ENCODE data around the gene TOM1.

TOM1 gene

DNA sequence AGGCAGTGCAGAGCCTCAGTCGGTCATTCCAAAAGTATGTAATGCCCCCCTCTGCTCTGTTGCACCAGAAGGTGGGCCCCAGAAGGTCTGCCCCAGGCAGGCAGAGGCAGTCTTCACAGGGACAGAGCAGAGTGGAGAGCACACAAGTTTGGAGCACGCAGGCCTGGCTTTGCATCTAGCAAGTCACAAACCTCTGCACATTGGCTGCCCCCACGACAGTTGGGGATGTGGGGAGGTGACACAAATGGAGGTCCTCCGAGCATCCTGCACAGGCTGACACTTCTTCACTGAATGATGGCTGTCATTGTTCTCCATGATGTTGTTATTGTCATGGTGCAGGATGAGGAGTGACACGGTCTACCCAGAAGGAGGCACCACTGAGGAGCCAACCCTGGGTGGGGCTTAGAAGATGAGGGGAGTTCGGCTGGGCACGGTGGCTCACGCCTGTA lies 11.9 kb downstream of the TOM1 start:
- no peaks in the 10 kb centered on the region for H3K9me3 ChIP-seq (ENCODE audit: insufficient read depth, low read depth, low read length)

DNA sequence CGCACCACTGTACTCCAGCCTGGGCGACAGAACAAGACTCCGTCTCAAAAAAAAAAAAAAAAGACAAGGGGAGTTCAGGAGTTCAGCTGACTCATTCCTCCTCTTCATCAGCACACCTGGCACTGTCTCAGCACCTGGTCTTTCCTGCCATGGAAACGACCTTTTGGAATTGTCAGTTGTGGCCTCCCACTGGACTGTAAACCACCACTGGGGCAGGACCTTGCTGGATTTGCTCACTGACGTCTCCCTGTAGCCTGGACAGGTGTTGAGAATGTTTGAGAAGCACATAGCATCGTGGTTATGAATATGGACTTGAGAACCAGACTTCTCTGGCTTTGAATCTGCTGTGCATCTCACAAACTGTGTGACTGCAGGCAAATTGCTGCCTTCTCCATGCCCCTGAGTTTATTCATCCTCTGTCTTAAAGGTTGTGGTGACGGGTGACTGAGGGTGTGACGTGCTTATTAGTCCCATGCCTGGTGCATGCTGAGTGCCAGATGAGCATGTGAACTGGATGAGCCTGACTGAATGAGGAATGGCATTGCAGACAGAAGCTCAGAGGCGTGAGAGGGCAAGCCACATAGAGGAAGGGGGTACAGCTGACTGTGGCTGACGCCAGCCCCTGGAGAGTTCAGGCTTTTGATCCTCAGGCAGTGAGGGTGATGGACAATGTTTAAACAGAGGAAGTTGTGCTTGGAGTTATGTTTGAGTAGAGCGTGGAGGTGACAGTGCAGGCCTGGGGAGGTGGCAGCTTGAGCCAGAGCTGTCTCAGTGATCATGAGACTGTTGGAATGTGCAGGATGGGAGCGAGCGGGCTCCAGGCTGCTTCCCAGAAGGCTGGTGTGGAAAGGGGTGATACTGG lies 12.7 kb downstream of the TOM1 start:
- H3K36me3 ChIP-seq (ENCODE audit: insufficient read depth, low read length) = no peaks in the 10 kb centered on the region
- 0 out of 2 replicates have a peak, but pooled peaks cover 6% of the 10 kb centered on the region for H3K79me2 ChIP-seq (ENCODE audit: insufficient read depth, low read length)
- TF ChIP-seq EZH2phosphoT487 (IDR thresholded peaks at IDR 0.05; ENCODE audit: borderline replicate concordance) = no peak
- TF ChIP-seq, protein P1, sequence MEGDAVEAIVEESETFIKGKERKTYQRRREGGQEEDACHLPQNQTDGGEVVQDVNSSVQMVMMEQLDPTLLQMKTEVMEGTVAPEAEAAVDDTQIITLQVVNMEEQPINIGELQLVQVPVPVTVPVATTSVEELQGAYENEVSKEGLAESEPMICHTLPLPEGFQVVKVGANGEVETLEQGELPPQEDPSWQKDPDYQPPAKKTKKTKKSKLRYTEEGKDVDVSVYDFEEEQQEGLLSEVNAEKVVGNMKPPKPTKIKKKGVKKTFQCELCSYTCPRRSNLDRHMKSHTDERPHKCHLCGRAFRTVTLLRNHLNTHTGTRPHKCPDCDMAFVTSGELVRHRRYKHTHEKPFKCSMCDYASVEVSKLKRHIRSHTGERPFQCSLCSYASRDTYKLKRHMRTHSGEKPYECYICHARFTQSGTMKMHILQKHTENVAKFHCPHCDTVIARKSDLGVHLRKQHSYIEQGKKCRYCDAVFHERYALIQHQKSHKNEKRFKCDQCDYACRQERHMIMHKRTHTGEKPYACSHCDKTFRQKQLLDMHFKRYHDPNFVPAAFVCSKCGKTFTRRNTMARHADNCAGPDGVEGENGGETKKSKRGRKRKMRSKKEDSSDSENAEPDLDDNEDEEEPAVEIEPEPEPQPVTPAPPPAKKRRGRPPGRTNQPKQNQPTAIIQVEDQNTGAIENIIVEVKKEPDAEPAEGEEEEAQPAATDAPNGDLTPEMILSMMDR (conservative IDR thresholded peaks at IDR 0.05; ENCODE audit: low read length) = no peak
- H2AFZ ChIP-seq (ENCODE audit: low read length) = no peak overlapping the region
- H3K4me3 ChIP-seq (ENCODE audit: low read length, poor library complexity, severe bottlenecking) = no peak overlapping the region
- H4K20me1 ChIP-seq (ENCODE audit: insufficient read depth, low read length, poor library complexity, severe bottlenecking) = peaks cover 4% of the 10 kb centered on the region
- H3K9me3 ChIP-seq (ENCODE audit: insufficient read depth, low read depth, low read length) = no peaks in the 10 kb centered on the region
- no peaks in the 10 kb centered on the region for H3F3A ChIP-seq (ENCODE audit: low read depth)
- peaks cover 8% of the 10 kb centered on the region for H3K4me1 ChIP-seq (ENCODE audit: insufficient read depth, low read length, poor library complexity, severe bottlenecking)
- no peak overlapping the region for H3K9ac ChIP-seq (ENCODE audit: low read depth, low read length, poor library complexity, severe bottlenecking)
- H3K4me2 ChIP-seq (ENCODE audit: low read depth, low read length, poor library complexity, severe bottlenecking) = no peak overlapping the region
- no peaks in the 10 kb centered on the region for H3K9me2 ChIP-seq (replicated peaks; ENCODE audit: low read depth, low read length)
- no peaks in the 10 kb centered on the region for H3K27me3 ChIP-seq (ENCODE audit: insufficient read depth, low read length, poor library complexity, severe bottlenecking)

More for the DNA sequence above, 11.9 kb downstream of the TOM1 start:
- peaks cover 4% of the 10 kb centered on the region for H4K20me1 ChIP-seq (ENCODE audit: insufficient read depth, low read length, poor library complexity, severe bottlenecking)
- H3K4me3 ChIP-seq (ENCODE audit: low read length, poor library complexity, severe bottlenecking) = no peak overlapping the region
- H3K4me2 ChIP-seq (ENCODE audit: low read depth, low read length, poor library complexity, severe bottlenecking) = no peak overlapping the region
- H3K79me2 ChIP-seq (ENCODE audit: insufficient read depth, low read length) = 0 out of 2 replicates have a peak, but pooled peaks cover 6% of the 10 kb centered on the region
- H3K4me1 ChIP-seq (ENCODE audit: insufficient read depth, low read length, poor library complexity, severe bottlenecking) = peaks cover 10% of the 10 kb centered on the region
- no peaks in the 10 kb centered on the region for H3F3A ChIP-seq (ENCODE audit: low read depth)
- no peak overlapping the region for H3K9ac ChIP-seq (ENCODE audit: low read depth, low read length, poor library complexity, severe bottlenecking)
- TF ChIP-seq, protein P1 (conservative IDR thresholded peaks at IDR 0.05; ENCODE audit: low read length) = no peak
- no peak for TF ChIP-seq EZH2phosphoT487 (IDR thresholded peaks at IDR 0.05; ENCODE audit: borderline replicate concordance)
- no peak overlapping the region for H2AFZ ChIP-seq (ENCODE audit: low read length)
- H3K27me3 ChIP-seq (ENCODE audit: insufficient read depth, low read length, poor library complexity, severe bottlenecking) = no peaks in the 10 kb centered on the region
- no peaks in the 10 kb centered on the region for H3K9me2 ChIP-seq (replicated peaks; ENCODE audit: low read depth, low read length)
- H3K36me3 ChIP-seq (ENCODE audit: insufficient read depth, low read length) = no peaks in the 10 kb centered on the region

DNA sequence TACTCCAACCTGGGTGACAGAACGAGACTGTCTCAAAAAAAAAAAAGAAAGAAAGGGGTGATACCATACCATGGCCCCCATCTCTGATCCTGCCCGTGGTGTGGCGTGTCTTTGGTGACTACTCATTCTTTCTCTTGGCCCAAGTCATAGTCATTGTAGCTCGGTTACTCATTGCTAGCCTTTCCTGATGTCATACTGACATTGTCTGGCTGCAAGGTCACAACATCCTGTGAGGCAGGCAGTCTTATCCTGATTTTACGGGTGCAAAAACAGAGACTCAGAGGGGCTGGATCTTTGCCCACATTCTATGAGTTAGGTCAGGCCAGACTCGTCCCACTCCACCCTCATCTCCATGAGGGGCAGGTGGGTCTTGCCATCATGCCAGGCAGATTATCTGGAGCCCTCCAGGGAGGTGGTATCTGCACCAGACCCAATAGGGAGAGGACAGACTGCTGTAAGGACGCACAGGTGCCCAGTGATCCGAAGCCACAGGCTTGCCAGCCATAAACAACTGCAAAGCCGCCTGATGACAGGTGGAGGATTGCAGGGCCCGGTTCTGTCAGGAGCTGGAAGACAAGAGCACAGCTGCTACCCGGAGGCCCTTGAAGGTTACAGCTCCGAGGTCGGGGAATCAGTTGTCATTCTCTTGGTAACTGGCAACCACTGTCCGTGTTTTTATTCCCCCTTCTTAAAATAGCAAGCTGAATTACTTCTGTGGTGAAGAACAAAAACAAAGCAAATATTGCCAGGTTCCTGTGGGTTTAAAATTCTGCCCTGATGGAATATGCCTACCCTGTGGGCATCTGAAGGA lies 13.8 kb downstream of the TOM1 start:
- Histone ChIP-seq H3K9ac (ENCODE audit: low read depth, low read length, poor library complexity, severe bottlenecking) (no peak overlapping the region), H3K4me3 (ENCODE audit: low read length, poor library complexity, severe bottlenecking) (no peak overlapping the region), H3K4me1 (ENCODE audit: insufficient read depth, low read length, poor library complexity, severe bottlenecking) (peaks cover 8% of the 10 kb centered on the region), H3K9me3 (ENCODE audit: insufficient read depth, low read depth, low read length) (no peaks in the 10 kb centered on the region), H3K27me3 (ENCODE audit: insufficient read depth, low read length, poor library complexity, severe bottlenecking) (no peaks in the 10 kb centered on the region), H3K4me2 (ENCODE audit: low read depth, low read length, poor library complexity, severe bottlenecking) (no peak overlapping the region), H2AFZ (ENCODE audit: low read length) (no peak overlapping the region), H3K9me2 (replicated peaks; ENCODE audit: low read depth, low read length) (no peaks in the 10 kb centered on the region), H3K36me3 (ENCODE audit: insufficient read depth, low read length) (peaks cover 9% of the 10 kb centered on the region; the same call in 1 of the 2 replicates), H4K20me1 (ENCODE audit: insufficient read depth, low read length, poor library complexity, severe bottlenecking) (peaks cover 4% of the 10 kb centered on the region), H3F3A (ENCODE audit: low read depth) (no peaks in the 10 kb centered on the region), H3K79me2 (ENCODE audit: insufficient read depth, low read length) (no peaks in the 10 kb centered on the region)
- TF ChIP-seq, protein P1 (conservative IDR thresholded peaks at IDR 0.05; ENCODE audit: low read length) = no peak
- no peak for TF ChIP-seq EZH2phosphoT487 (IDR thresholded peaks at IDR 0.05; ENCODE audit: borderline replicate concordance)
